Suprapubic skin (tissue), 4 donors: ENCODE data around the gene KCTD18. TPM values are rescaled to one million over a fixed set of nuclear protein-coding genes. Genes with fewer than 3 reads are reported as not detected.

Experiments
- DNase-seq, 2 donors: peaks; one replicate each; pipeline ENCODE4 v3.0.0-alpha.2; 2019; ENCODE audit warnings: low spot score in 2 of 2
- H3K27ac ChIP-seq: fragments of 200-600 bp; sonication (generic); one replicate; pipeline ENCODE4 v1.5.1; 2019
- H3K27me3 ChIP-seq: fragments of 200-600 bp; sonication (generic); one replicate; pipeline ENCODE4 v1.5.1; 2019
- H3K36me3 ChIP-seq: fragments of 200-600 bp; sonication (generic); one replicate; pipeline ENCODE4 v1.5.1; 2019
- H3K4me1 ChIP-seq: fragments of 200-600 bp; sonication (generic); one replicate; pipeline ENCODE4 v1.5.1; 2019
- H3K4me3 ChIP-seq: fragments of 200-600 bp; sonication (generic); one replicate; pipeline ENCODE4 v1.5.1; 2019; ENCODE audit warnings: mild to moderate bottlenecking
- H3K9me3 ChIP-seq: fragments of 200-600 bp; sonication (generic); one replicate; pipeline ENCODE4 v1.5.1; 2019
- CTCF ChIP-seq, 2 donors: fragments of 200-600 bp in 1 of 2; fragments of 450-650 bp in 1 of 2; sonication (generic) in 1 of 2; IDR thresholded peaks; one replicate each; pipeline ENCODE4 v1.5.1; 2016 to 2019; ENCODE audit warnings: antibody characterized with exemption in 2 of 2, mild to moderate bottlenecking in 1 of 2, moderate library complexity in 1 of 2
- EP300 ChIP-seq: sonication (generic); formaldehyde crosslinking; IDR thresholded peaks from one replicate; pipeline ENCODE4 v1.6.1; 2017; ENCODE audit warnings: antibody characterized with exemption
- POLR2A ChIP-seq, 2 donors: fragments of 450-650 bp; IDR thresholded peaks; one replicate each; pipeline ENCODE4 v1.6.1; 2017; ENCODE audit warnings: antibody characterized with exemption in 2 of 2, mild to moderate bottlenecking in 2 of 2, moderate library complexity in 2 of 2
- POLR2AphosphoS5 ChIP-seq, 3 donors: sonication (generic); formaldehyde crosslinking; IDR thresholded peaks; one replicate each; pipeline ENCODE4 v1.6.1; 2017; ENCODE audit warnings: antibody characterized with exemption in 3 of 3
- WGBS: methylation state at CpG from one replicate; pipeline ENCODE4 v1.1.5; 2018; 5-methylcytosine and 5-hydroxymethylcytosine counted together
- total RNA-seq, 4 donors: library from RNA; depleted of rRNA; stranded (reverse); fragments of >200 nt; gene quantifications; one replicate each; pipeline ENCODE4 v1.1.0, GENCODE V29; 2016

Gene KCTD18
- total RNA-seq, 4 donors from 2014 or later, result 14.0 to 22.8 (median 21.2) TPM

GRCh38 chr2:200455958-200456421 is 53.9 kb downstream of the KCTD18 start:
- no peaks in the 10 kb centered on the region for H3K27me3 ChIP-seq
- H3K9me3 ChIP-seq, result no peaks in the 10 kb centered on the region
- no peak overlapping the region for H3K27ac ChIP-seq
- 54% methylated on average over 4 of the region's 4 CpGs for WGBS
- H3K36me3 ChIP-seq, result peaks cover 11% of the 10 kb centered on the region
- H3K4me3 ChIP-seq, result no peak overlapping the region
- no peak for DNase-seq
- peaks cover 10% of the 10 kb centered on the region for H3K4me1 ChIP-seq
- TF ChIP-seq POLR2AphosphoS5 (IDR thresholded peaks at IDR 0.05) (no peak), CTCF (IDR thresholded peaks at IDR 0.05) (no peak), POLR2A (IDR thresholded peaks at IDR 0.05) (no peak), EP300 (no peak)

GRCh38 chr2:200454927-200455801 is 54.7 kb downstream of the KCTD18 start:
- Histone ChIP-seq H3K9me3 (no peaks in the 10 kb centered on the region), H3K36me3 (peaks cover 4% of the 10 kb centered on the region), H3K4me1 (peaks cover 10% of the 10 kb centered on the region), H3K4me3 (no peak overlapping the region), H3K27ac (no peak overlapping the region), H3K27me3 (no peaks in the 10 kb centered on the region)
- DNase-seq, result no peak
- 93% methylated on average over 4 of the region's 4 CpGs for WGBS
- TF ChIP-seq POLR2A (IDR thresholded peaks at IDR 0.05) (no peak), CTCF (IDR thresholded peaks at IDR 0.05) (no peak)

- DNase-seq, result no peak
- Histone ChIP-seq H3K36me3 (peaks cover 4% of the 10 kb centered on the region), H3K4me1 (peaks cover 10% of the 10 kb centered on the region), H3K9me3 (no peaks in the 10 kb centered on the region), H3K27ac (no peak overlapping the region), H3K4me3 (no peak overlapping the region), H3K27me3 (no peaks in the 10 kb centered on the region)
- WGBS, result 81% methylated on average over 5 of the region's 5 CpGs
- no peak for TF ChIP-seq CTCF (IDR thresholded peaks at IDR 0.05)
- no peak for TF ChIP-seq POLR2A (IDR thresholded peaks at IDR 0.05)
- no peak for TF ChIP-seq EP300
- no peak for TF ChIP-seq POLR2AphosphoS5 (IDR thresholded peaks at IDR 0.05)
These were observed 55.9 kb downstream of the KCTD18 start for GRCh38 chr2:200453853-200454534.

GRCh38 chr2:200453142-200453852 is 56.6 kb downstream of the KCTD18 start:
- peaks cover 4% of the 10 kb centered on the region for H3K36me3 ChIP-seq
- no peaks in the 10 kb centered on the region for H3K9me3 ChIP-seq
- H3K4me1 ChIP-seq, result peaks cover 10% of the 10 kb centered on the region
- H3K27ac ChIP-seq, result no peak overlapping the region
- H3K27me3 ChIP-seq, result no peaks in the 10 kb centered on the region
- H3K4me3 ChIP-seq, result no peak overlapping the region
- 92% methylated on average over 8 of the region's 8 CpGs for WGBS
- no peak for TF ChIP-seq EP300
- no peak for TF ChIP-seq POLR2A (IDR thresholded peaks at IDR 0.05)
- TF ChIP-seq CTCF (IDR thresholded peaks at IDR 0.05), result no peak
- TF ChIP-seq POLR2AphosphoS5 (IDR thresholded peaks at IDR 0.05), result no peak
- DNase-seq, result no peak
